GM12891 (cell line): ENCODE measurements around the gene NR2F1-AS1.

Experiments used
- POLR2A ChIP-seq: IDR thresholded peaks from 2 replicates; pipeline ENCODE4 v1.6.1; 2011; ENCODE audit warnings: low read depth, low read length, control low read depth
- POLR2AphosphoS5 ChIP-seq: IDR thresholded peaks from 2 replicates; pipeline ENCODE4 v1.6.1; 2011; ENCODE audit warnings: low read depth, low read length, control low read depth

DNA sequence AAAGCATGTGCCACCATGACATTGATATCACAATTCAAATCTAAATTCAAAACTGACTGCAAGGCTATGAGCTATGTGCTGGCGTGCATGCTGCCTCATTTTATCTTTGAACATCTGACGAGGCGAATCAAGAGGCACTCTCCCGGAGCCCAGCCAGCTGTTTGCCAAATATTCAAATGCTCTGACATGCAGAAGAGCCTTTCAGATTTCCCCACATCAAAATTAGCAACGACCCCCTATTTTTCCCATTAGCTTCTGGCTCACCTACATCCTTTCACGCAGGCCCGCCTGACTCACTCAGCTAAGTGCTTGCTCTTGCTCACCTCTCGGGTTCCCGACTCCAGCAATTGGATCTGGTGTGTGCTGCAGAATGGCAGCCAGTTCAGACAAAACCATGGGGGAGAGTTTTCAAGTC is 159.0 kb downstream of the NR2F1-AS1 start:
- TF ChIP-seq POLR2A (no peak), POLR2AphosphoS5 (no peak)
